OCI-LY3 (cell line): ENCODE measurements around the gene GDPD5.
A peak's percentile ranks its signal among the peaks of the same experiment; 100 is the strongest.

Source experiments
- H2AFZ ChIP-seq: fragments of 200-600, 300-600 bp; shearing (Covaris generic); 2 replicates; pipeline ENCODE4 v1.6.0; 2014; ENCODE audit warnings: antibody characterized with exemption, low read depth, low read length
- H3K27ac ChIP-seq: fragments of 200-600, 300-600 bp; sonication (generic); 2 replicates; pipeline ENCODE4 v1.5.1; 2014; ENCODE audit warnings: mild to moderate bottlenecking, low read length, moderate library complexity, mixed read lengths
- H3K27me3 ChIP-seq: fragments of 200-600, 300-600 bp; sonication (generic); 2 replicates; pipeline ENCODE4 v1.6.1; 2014; ENCODE audit warnings: low read depth, low read length, mixed read lengths
- H3K36me3 ChIP-seq: fragments of 200-600, 300-600 bp; sonication (generic); replicated peaks from 2 replicates; pipeline ENCODE3; 2014; ENCODE audit warnings: low read depth, low read length, mixed read lengths
- H3K4me1 ChIP-seq: fragments of 300-600, 200-600 bp; sonication (generic); 2 replicates; pipeline ENCODE4 v1.6.1; 2014; ENCODE audit warnings: low read length, mixed read lengths
- H3K4me2 ChIP-seq: fragments of 200-600, 300-600 bp; sonication (generic); 2 replicates; pipeline ENCODE4 v1.6.1; 2014; ENCODE audit warnings: low read length, mixed read lengths
- H3K4me3 ChIP-seq: fragments of 300-600, 200-600 bp; sonication (generic); 2 replicates; pipeline ENCODE4 v1.5.1; 2014; ENCODE audit warnings: antibody characterized with exemption, mild to moderate bottlenecking, low read length, moderate library complexity
- H3K79me2 ChIP-seq: fragments of 300-600, 200-600 bp; shearing (Covaris generic); 2 replicates; pipeline ENCODE4 v1.6.1; 2014; ENCODE audit warnings: mild to moderate bottlenecking, low read length, mixed read lengths
- H3K9ac ChIP-seq: fragments of 300-600, 200-600 bp; shearing (Covaris generic); 2 replicates; pipeline ENCODE4 v1.6.0; 2014; ENCODE audit warnings: mild to moderate bottlenecking, low read length, moderate library complexity
- H3K9me3 ChIP-seq: fragments of 200-600, 300-600 bp; shearing (Covaris generic); 2 replicates; pipeline ENCODE4 v1.6.1; 2014; ENCODE audit warnings: low read length, mixed read lengths; ENCODE audit not compliant: insufficient read depth
- H4K20me1 ChIP-seq: fragments of 200-600, 300-600 bp; sonication (generic); 2 replicates; pipeline ENCODE4 v1.6.1; 2016; ENCODE audit warnings: low read length, mixed read lengths; ENCODE audit not compliant: insufficient read depth
- EZH2phosphoT487 ChIP-seq: fragments of 200-600 bp; shearing (Covaris generic); IDR thresholded peaks from 2 replicates; pipeline ENCODE4 v1.6.1; 2018; ENCODE audit warnings: antibody characterized with exemption, mixed run types, low read depth
- TF ChIP-seq, protein P1 (sequence below): fragments of 200-600, 300-600 bp; sonication (generic); IDR thresholded peaks from 2 replicates; pipeline ENCODE4 v1.5.1; 2014; ENCODE audit warnings: antibody characterized with exemption, low read length, low read depth

GDPD5 gene

DNA sequence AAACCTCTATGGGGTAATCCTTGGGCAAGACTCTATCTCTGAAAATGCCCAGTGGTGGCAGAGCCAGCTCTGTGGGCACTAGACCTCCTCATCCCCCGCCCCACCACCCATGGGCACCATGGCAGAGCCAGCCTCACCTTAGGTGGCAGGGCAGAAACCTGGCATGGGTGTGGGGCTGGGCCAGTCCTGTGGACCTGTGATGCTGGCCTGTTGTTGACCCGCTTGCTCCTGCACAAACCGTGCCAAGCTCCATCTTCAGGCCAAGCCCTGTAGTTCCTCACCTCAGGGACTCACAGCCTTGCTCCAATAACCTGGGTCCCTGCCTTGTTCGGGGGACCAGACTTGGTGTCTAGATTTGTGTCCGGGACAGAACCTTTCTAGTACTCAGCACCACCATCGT is 27.4 kb upstream of the GDPD5 start:
- TF ChIP-seq EZH2phosphoT487 = no peak
- TF ChIP-seq, protein P1, sequence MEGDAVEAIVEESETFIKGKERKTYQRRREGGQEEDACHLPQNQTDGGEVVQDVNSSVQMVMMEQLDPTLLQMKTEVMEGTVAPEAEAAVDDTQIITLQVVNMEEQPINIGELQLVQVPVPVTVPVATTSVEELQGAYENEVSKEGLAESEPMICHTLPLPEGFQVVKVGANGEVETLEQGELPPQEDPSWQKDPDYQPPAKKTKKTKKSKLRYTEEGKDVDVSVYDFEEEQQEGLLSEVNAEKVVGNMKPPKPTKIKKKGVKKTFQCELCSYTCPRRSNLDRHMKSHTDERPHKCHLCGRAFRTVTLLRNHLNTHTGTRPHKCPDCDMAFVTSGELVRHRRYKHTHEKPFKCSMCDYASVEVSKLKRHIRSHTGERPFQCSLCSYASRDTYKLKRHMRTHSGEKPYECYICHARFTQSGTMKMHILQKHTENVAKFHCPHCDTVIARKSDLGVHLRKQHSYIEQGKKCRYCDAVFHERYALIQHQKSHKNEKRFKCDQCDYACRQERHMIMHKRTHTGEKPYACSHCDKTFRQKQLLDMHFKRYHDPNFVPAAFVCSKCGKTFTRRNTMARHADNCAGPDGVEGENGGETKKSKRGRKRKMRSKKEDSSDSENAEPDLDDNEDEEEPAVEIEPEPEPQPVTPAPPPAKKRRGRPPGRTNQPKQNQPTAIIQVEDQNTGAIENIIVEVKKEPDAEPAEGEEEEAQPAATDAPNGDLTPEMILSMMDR = no peak
- Histone ChIP-seq H3K79me2 (no peaks in the 10 kb centered on the region), H3K4me3 (no peak overlapping the region), H3K36me3 (no peaks in the 10 kb centered on the region), H4K20me1 (no peaks in the 10 kb centered on the region), H3K4me1 (no peaks in the 10 kb centered on the region), H2AFZ (no peak overlapping the region), H3K4me2 (no peak overlapping the region), H3K9ac (no peak overlapping the region), H3K27ac (no peak overlapping the region), H3K9me3 (no peaks in the 10 kb centered on the region), H3K27me3 (peaks cover 15% of the 10 kb centered on the region)

DNA sequence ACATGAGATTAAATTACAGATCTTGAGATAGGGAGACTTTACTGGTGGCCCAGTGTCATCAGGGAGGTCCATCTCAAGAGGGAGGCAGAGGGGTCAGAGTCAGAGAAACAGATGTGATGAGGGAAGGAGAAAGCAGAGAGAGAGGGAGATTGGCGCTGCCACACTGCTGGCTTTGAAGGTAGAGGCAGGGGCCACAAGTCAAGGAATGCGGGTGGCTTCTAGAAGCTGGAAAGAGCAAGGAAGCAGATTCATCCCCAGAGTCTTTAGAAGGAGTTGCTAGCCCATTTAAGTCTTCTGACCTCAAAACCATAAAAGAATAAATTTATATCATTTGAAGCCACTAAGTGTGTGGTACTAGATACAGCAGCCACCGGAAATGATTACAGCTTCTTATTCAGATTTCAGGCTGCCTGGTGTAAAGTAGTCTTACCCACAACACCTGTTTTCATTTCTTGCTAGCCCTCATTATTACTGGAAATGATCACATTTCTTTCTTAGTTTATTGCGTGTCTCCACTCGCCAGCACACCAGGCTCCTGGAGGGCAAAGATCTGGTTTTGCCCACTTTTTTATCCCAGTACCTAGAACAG is 23.7 kb upstream of the GDPD5 start:
- no peak for TF ChIP-seq EZH2phosphoT487
- TF ChIP-seq, protein P1 = no peak
- Histone ChIP-seq H3K4me2 (no peak overlapping the region), H3K27me3 (peaks cover 19% of the 10 kb centered on the region), H3K79me2 (no peaks in the 10 kb centered on the region), H3K9ac (no peak overlapping the region), H2AFZ (no peak overlapping the region), H3K36me3 (no peaks in the 10 kb centered on the region), H3K9me3 (no peaks in the 10 kb centered on the region), H4K20me1 (no peaks in the 10 kb centered on the region), H3K4me1 (no peaks in the 10 kb centered on the region), H3K27ac (no peak overlapping the region), H3K4me3 (no peak overlapping the region)

DNA sequence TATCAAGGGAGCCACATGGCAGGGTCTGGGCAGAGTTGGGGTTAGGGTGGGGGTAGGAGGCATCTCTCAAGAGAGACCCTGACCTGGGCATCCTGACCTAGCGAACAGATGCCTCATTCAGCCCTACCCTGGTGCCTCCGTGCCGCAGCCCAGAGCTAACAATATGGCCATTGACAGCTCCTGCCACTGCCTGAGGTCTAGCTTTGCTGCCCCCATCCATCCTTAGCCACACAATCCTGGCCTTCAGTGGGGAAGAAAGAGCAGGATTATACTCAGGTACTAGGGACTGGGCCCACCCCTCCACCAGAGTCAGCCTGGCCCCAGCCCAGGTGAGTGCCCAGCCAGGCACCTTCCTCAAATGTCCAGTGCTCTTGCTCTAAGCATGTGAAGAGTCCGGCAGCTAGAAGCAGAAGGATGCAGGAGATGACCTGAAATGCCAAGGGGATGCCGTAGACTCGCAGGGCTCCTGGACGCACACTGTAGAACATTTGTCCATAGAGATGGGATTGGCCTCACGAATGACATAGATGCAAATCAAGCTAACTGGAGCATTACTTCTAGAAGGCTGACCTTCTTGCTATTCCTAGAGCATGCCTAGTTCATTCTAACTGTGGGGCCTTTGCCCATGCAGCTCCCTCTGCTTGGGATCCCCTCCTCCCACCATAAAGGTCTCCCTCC is 23.0 kb upstream of the GDPD5 start:
- Histone ChIP-seq H3K36me3 (no peaks in the 10 kb centered on the region), H3K27ac (no peak overlapping the region), H3K4me2 (no peak overlapping the region), H3K4me3 (no peak overlapping the region), H2AFZ (no peak overlapping the region), H3K9ac (no peak overlapping the region), H3K79me2 (no peaks in the 10 kb centered on the region), H3K27me3 (peaks cover 19% of the 10 kb centered on the region), H3K9me3 (no peaks in the 10 kb centered on the region), H4K20me1 (no peaks in the 10 kb centered on the region), H3K4me1 (no peaks in the 10 kb centered on the region)
- TF ChIP-seq, protein P1 = no peak
- TF ChIP-seq EZH2phosphoT487 = no peak

DNA sequence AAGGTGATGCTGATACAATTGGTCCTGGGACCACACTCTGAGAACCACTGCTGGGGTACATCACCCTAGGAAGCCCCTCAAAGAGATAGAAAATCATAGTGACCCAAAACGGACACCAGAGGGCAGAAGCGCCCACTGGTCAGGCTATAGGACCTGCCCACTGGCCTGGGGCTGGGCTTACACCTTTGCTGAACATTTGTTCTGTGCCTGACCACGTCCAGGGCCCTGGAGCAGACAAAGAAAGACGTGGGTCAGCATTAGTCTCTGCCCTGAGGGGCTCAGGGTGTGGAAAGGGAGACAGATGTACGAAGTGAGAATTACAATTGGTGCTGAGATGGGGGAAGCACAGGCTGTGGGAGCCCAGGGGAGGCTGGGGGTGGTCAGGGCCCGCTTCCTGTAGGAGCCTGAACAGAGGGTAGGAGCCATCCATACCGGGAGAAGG is 21.9 kb upstream of the GDPD5 start:
- H3K4me2 ChIP-seq = no peak overlapping the region
- no peaks in the 10 kb centered on the region for H3K9me3 ChIP-seq
- H3K9ac ChIP-seq = no peak overlapping the region
- no peaks in the 10 kb centered on the region for H3K79me2 ChIP-seq
- peak overlapping the region; percentile 36 for H2AFZ ChIP-seq
- no peaks in the 10 kb centered on the region for H3K4me1 ChIP-seq
- no peaks in the 10 kb centered on the region for H4K20me1 ChIP-seq
- peaks cover 19% of the 10 kb centered on the region for H3K27me3 ChIP-seq
- no peaks in the 10 kb centered on the region for H3K36me3 ChIP-seq
- no peak overlapping the region for H3K4me3 ChIP-seq
- TF ChIP-seq EZH2phosphoT487 = no peak
- TF ChIP-seq, protein P1 = peak; percentile 96
- no peak overlapping the region for H3K27ac ChIP-seq
